GM18951 (cell line): ENCODE data around the gene FAM237A.

Experiments used
- POLR2A ChIP-seq: IDR thresholded peaks from 4 replicates; pipeline ENCODE4 v1.6.1; 2011; ENCODE audit warnings: mild to moderate bottlenecking; ENCODE audit not compliant: insufficient read length, insufficient read depth; ENCODE audit errors: extremely low read depth
- in situ Hi-C: fragments of 300-500 bp; cut with MboI; formaldehyde crosslinking; loops from one replicate; pipeline ENCODE4 v1.12.0; 2022; ENCODE audit warnings: low sequenced_read_pairs, mixed read lengths, inconsistent platforms; ENCODE audit not compliant: unreplicated experiment

Gene FAM237A

GRCh38 chr2:206635015-206635414 lies 7.3 kb upstream of the FAM237A start:
- in situ Hi-C loops, result no loop called here
- TF ChIP-seq POLR2A, result no peak

GRCh38 chr2:206639636-206640035 lies 2.7 kb upstream of the FAM237A start:
- in situ Hi-C loops, result no loop called here
- TF ChIP-seq POLR2A, result no peak

GRCh38 chr2:206641226-206641625 lies 1.1 kb upstream of the FAM237A start:
- no peak for TF ChIP-seq POLR2A
- in situ Hi-C loops, result no loop called here

- TF ChIP-seq POLR2A, result no peak
- in situ Hi-C loops, result no loop called here
Observed at GRCh38 chr2:206647985-206648384, 5.7 kb downstream of the FAM237A start.

GRCh38 chr2:206657087-206657486 lies 14.8 kb downstream of the FAM237A start:
- TF ChIP-seq POLR2A, result no peak
- in situ Hi-C loops, result no loop called here

GRCh38 chr2:206665251-206665650 lies 23.0 kb downstream of the FAM237A start:
- TF ChIP-seq POLR2A, result no peak

GRCh38 chr2:206670531-206671319 lies 28.4 kb downstream of the FAM237A start:
- in situ Hi-C loops, result no loop called here
- no peak for TF ChIP-seq POLR2A

More at GRCh38 chr2:206665251-206665650, 23.0 kb downstream of the FAM237A start:
- in situ Hi-C loops, result no loop called here

- in situ Hi-C loops, result no loop called here
- no peak for TF ChIP-seq POLR2A
Observed at GRCh38 chr2:206683546-206683945, 41.3 kb downstream of the FAM237A start.

GRCh38 chr2:206688453-206688852 lies 46.2 kb downstream of the FAM237A start:
- in situ Hi-C loops, result no loop called here
- no peak for TF ChIP-seq POLR2A

- in situ Hi-C loops, result no loop called here
- TF ChIP-seq POLR2A, result no peak
Observed at GRCh38 chr2:206688990-206689389, 46.7 kb downstream of the FAM237A start.

GRCh38 chr2:206692971-206693370 lies 50.7 kb downstream of the FAM237A start:
- in situ Hi-C loops, result loop anchor here (10.0 kb wide), 1 partner anchor 782 kb away; no protein-coding TSS in a partner anchor
- TF ChIP-seq POLR2A, result no peak

- in situ Hi-C loops, result loop anchor here (10.0 kb wide), 1 partner anchor 781 kb away; no protein-coding TSS in a partner anchor
- TF ChIP-seq POLR2A, result no peak
Observed at GRCh38 chr2:206693399-206694137, 51.3 kb downstream of the FAM237A start.

GRCh38 chr2:206696910-206697309 lies 54.6 kb downstream of the FAM237A start:
- in situ Hi-C loops, result loop anchor here (10.0 kb wide), 1 partner anchor 778 kb away; no protein-coding TSS in a partner anchor
- no peak for TF ChIP-seq POLR2A
